HG02571 (cell line): ENCODE data around the gene TOPBP1.

Experiments used
- ATAC-seq: cut with Tn5 transposase; IDR thresholded peaks from one replicate; pipeline ENCODE4 v1.9.1; 2021; ENCODE audit warnings: mild to moderate bottlenecking, moderate library complexity; ENCODE audit not compliant: unreplicated experiment

Gene TOPBP1

GRCh38 chr3:133611534-133611933 lies 50.2 kb downstream of the TOPBP1 start:
- ATAC-seq: no peak

- ATAC-seq: no peak
Measured at GRCh38 chr3:133610031-133610430, 51.7 kb downstream of the TOPBP1 start.

GRCh38 chr3:133608388-133608787 lies 53.4 kb downstream of the TOPBP1 start:
- no peak for ATAC-seq

GRCh38 chr3:133607816-133608215 lies 53.9 kb downstream of the TOPBP1 start:
- ATAC-seq: no peak

GRCh38 chr3:133606902-133607301 lies 54.8 kb downstream of the TOPBP1 start:
- ATAC-seq: no peak

GRCh38 chr3:133606342-133606741 lies 55.4 kb downstream of the TOPBP1 start:
- ATAC-seq: no peak

- no peak for ATAC-seq
Measured at GRCh38 chr3:133600572-133601081, 61.1 kb downstream of the TOPBP1 start.

- ATAC-seq: no peak
Measured at GRCh38 chr3:133599280-133599679, 62.5 kb downstream of the TOPBP1 start.

GRCh38 chr3:133598405-133598804 lies 63.3 kb downstream of the TOPBP1 start:
- no peak for ATAC-seq

GRCh38 chr3:133595341-133595740 lies 66.4 kb downstream of the TOPBP1 start:
- ATAC-seq: no peak

GRCh38 chr3:133593243-133593642 lies 68.5 kb downstream of the TOPBP1 start:
- ATAC-seq: no peak

GRCh38 chr3:133592843-133593242 lies 68.9 kb downstream of the TOPBP1 start:
- ATAC-seq: no peak

- ATAC-seq: no peak
Measured at GRCh38 chr3:133591271-133591742, 70.4 kb downstream of the TOPBP1 start.

- no peak for ATAC-seq
Measured at GRCh38 chr3:133589503-133589902, 72.2 kb downstream of the TOPBP1 start.

- ATAC-seq: no peak
Measured at GRCh38 chr3:133588784-133589465, 72.8 kb downstream of the TOPBP1 start.

- ATAC-seq: no peak
Measured at GRCh38 chr3:133588035-133588434, 73.7 kb downstream of the TOPBP1 start.

- no peak for ATAC-seq
Measured at GRCh38 chr3:133583396-133583795, 78.3 kb downstream of the TOPBP1 start.

GRCh38 chr3:133578548-133579191 lies 83.1 kb downstream of the TOPBP1 start:
- no peak for ATAC-seq

- ATAC-seq: no peak
Measured at GRCh38 chr3:133576169-133576568, 85.6 kb downstream of the TOPBP1 start.

GRCh38 chr3:133575086-133575485 lies 86.7 kb downstream of the TOPBP1 start:
- no peak for ATAC-seq

GRCh38 chr3:133574260-133574881 lies 87.4 kb downstream of the TOPBP1 start:
- ATAC-seq: peak; percentile 34
